Thyroid gland (tissue), 4 donors: Measurements from ENCODE around the gene MYMK.

Experiments used
- POLR2A ChIP-seq, 2 donors: fragments of 450-650 bp; IDR thresholded peaks; one replicate each; pipeline ENCODE4 v1.6.1; 2017; ENCODE audit warnings: antibody characterized with exemption in 2 of 2, mild to moderate bottlenecking in 2 of 2, moderate library complexity in 1 of 2
- TF ChIP-seq, protein P1 (sequence below), 6 experiments: fragments of 200-600 bp in 3 of 6; fragments of 450-650 bp in 3 of 6; sonication (generic) in 3 of 6; IDR thresholded peaks; one replicate each; pipeline ENCODE4 v1.5.1; 2016 to 2019; ENCODE audit warnings: antibody characterized with exemption in 6 of 6, mild to moderate bottlenecking in 2 of 6, inconsistent platforms in 1 of 6, moderate library complexity in 1 of 6

DNA sequence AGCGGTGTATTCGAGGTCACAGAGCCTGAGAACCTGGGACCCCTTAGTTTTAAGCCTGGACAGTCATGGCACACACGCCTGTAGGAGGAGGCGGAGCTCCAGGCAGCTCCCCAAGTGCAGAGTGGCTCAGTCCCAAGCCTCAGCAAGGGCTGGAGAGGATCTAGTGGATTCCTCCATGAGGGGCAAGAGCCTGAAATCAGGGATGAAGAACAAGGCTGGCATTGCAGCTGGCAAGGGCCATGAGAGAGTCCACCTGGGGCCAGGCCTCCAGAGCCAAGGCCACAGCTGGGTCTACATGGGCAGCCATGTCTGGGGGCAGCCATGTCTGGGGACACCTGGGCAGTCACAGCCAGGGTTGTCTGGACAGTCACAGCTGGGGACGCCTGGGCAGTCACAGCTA, 31.6 kb upstream of the MYMK start:
- TF ChIP-seq, protein P1, sequence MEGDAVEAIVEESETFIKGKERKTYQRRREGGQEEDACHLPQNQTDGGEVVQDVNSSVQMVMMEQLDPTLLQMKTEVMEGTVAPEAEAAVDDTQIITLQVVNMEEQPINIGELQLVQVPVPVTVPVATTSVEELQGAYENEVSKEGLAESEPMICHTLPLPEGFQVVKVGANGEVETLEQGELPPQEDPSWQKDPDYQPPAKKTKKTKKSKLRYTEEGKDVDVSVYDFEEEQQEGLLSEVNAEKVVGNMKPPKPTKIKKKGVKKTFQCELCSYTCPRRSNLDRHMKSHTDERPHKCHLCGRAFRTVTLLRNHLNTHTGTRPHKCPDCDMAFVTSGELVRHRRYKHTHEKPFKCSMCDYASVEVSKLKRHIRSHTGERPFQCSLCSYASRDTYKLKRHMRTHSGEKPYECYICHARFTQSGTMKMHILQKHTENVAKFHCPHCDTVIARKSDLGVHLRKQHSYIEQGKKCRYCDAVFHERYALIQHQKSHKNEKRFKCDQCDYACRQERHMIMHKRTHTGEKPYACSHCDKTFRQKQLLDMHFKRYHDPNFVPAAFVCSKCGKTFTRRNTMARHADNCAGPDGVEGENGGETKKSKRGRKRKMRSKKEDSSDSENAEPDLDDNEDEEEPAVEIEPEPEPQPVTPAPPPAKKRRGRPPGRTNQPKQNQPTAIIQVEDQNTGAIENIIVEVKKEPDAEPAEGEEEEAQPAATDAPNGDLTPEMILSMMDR (IDR thresholded peaks at IDR 0.05) = no peak
- TF ChIP-seq POLR2A (IDR thresholded peaks at IDR 0.05) = no peak
